ENCODE results near the gene LRRC14B.

LRRC14B gene

DNA sequence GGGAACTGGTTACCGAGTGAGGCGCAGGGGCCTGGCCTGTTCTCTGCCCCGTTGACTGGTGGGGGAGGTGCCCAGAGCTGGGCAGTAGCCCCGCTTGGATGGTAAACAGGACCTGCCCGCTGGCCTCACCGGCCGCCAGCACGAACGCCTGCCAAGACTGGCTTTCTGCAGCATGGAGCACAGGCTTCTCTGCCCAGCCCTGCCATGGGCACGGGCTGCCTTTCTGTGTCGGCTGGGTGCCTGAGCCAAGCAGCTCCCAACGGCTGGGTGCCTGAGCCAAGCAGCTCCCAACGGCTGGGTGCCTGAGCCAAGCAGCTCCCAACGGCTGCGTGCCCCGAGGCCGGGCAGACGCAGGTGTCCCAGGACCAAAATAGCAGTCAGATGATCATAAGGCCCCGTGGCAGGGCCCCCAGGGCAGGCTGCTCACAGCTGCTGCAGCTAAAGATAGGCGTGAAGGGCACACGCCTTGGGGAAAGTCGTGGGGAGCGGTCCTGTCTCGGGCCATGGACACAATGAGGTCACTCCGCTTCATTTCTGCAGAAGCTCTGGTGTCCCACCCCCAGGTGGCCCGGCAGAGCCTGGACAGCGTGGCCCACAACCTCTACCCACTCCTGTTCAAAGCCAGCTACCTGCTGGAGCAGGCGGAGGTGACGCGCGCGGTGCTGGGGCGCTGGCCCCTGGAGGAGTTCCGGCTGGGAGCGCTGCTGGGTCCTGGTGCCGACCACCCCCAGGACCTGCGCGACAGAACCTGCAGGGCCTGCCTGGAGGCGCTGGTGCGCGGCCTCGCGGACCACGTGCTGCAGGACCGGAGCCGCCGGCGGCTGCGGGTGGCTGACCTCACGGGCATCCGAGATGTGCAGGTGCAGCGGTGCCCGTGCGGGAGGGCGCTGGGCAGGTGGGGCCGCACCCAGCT is at the start of gene LRRC14B:
LRRC14B (plus strand) TSS at position 460 of the 913 bp plus-strand sequence; CDS start at position 504, 44 bp downstream.
- DNase-seq (ENCODE audit: low spot score): no peak

DNA sequence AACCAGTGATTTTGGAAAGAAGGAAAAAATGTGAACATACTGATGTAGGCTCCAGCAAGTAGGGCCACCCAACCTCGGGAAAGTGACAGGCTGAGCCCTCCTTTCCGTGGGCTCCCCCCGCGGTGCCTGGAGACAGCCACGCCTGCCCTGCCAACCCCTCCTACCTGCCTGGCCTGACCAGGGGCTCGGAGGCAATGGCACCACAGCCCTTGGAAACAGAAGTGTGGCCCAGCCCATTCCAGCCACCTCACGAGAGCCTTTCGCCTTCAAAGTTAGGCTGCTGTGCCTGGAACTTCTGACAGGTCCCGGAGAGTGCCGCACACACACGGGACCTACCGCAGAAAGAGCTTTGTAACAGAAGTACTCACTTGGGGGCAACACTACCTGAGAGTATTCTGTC is 49.5 kb upstream of the LRRC14B start:
- no peak for DNase-seq (ENCODE audit: low spot score)

DNA sequence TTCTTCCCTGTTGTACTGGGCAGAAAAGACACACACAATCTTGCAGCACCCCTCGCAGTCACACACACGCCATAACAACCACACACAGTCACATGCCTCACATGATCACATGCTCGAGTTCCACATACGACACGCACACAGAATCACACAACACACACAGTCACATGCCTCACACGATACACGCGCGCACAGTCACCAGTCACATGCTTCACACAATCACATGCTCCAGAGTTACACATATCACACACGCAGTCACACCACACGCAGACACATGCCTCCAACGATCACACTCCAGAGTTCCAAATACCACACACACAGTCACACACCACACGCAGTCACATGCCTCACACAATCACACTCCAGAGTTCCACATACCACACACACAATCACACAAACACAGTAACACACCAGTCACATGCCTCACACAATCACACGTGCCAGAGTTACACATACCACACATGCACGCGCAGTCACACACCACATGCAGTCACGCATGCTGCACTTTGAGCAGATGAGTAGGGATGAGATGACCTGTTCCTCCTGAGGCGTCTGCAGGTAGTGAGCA is 49.0 kb upstream of the LRRC14B start:
- no peak for DNase-seq (ENCODE audit: low spot score)

DNA sequence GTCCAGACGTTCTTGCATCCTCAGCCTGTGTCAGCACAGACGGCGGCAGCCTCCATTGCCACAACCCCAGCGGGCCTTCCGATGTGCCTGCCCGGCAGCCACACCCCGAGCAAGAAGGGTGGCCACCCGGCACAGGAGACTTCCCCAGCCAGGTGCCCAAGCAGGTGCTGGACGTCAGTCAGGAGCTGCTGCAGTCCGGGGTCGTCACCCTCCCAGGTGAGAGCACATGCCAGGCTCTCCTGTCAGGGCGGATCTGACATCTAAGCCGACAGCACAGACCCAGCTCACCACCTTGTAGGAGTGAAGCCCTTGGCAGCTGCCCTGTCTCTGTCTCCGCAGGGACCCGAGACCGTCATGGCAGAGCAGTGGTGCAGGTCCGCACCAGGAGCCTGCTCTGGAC is 48.3 kb upstream of the LRRC14B start:
- no peak for DNase-seq (ENCODE audit: low spot score)

DNA sequence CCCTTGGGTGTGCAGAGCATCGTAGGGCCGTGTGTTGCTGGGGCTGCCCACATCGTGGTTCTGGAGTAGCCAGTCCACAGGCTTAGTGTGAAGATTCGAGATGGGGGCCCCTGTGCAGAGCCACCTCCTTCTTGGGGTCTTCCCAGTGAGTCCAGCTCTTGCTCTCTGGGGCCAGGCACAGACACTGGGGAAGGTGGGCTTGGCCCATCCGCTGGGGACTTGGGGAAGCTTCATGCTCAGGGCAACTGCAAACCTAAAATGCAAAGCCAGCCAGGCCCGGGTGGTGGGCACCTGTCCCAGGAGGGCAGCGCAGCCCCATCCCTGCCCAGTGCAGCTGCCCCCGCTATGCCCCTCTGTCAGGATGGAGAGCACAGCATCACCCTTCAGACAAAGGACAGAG is 46.4 kb upstream of the LRRC14B start:
- DNase-seq (ENCODE audit: low spot score): no peak

DNA sequence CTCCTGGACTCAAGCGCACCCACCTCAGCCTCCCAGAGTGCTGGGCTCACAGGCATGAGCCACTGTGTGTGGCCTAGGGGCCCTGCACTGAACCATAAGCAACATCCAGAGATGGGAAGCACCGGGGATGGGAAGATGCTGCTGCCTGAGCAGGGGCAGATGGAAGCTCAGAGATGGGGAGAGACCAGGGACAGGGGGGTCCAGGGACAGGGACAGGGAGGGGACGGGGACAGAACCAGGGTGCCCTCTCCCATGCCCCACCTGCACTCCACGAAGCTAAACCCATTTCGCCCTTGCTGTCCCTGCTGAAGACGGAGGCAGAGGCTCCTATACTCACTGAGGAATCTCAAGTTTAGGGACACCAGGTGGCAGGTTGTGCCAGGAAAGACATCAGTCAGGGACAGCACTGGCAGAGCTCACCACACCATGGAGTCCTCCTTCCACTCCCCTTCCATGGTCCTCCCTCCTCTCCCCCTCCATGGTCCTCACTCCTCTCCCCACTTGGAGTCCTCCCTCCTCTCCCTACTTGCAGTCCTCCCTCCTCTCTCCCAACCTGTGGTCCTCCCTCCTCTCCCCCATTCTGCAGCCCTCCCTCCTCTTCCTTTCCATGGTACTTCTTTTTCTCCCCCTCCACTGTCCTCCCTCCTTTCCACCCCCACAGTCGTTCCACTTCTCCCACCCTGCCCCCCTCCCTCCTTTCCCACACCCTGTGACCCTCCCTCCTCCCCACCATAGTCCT is 45.5 kb upstream of the LRRC14B start:
- DNase-seq (ENCODE audit: low spot score): no peak

DNA sequence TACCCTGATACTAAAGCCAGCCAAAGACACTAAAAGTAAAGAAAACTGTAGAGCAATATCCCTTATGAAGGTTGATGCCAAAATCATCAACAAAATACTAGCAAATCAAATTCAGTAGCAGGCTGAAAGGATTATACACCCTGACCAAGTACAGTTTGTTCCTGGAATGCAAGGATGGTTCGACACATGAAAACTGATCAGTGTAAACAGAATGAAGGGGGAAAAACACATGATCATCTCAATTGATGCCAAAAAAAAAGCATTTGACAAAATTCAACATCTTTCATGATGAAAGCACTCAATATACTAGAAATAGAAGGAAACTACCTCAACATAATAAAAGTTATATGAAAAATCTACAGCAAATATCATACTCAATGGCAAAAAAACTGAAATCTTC is 43.5 kb upstream of the LRRC14B start:
- no peak for DNase-seq (ENCODE audit: low spot score)

DNA sequence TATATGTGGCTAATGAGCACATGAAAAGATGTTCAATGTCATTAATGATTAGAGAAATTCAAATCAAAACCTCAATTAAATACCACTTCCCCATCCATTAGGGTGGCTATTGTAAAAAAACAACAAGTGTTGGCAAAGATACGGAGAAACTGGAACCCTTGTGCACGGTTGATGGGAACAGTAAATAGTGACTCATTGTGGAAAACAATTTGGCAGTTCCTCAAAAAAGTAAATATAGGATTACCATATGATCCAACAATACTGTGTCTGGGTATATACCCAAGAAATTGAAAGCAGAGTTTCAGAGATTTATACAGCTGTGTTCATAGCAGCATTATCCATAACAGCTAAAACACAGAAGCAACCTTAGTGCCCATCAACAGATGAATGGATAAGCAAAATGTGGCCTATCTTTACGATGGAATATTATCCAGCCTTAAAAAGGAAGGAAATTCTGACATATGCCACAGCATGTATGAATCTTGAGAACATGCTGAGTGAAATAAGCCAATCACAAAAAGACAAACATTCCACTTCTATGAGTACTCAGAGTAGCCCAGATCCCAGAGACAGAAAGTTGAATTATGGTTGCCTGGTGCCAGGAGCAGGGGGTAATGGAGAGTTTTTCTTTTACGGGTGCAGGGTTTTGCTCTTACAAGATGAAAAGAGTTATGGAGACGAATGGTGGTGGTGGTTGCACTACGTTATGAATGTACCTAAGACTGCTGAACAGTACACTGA is 41.4 kb upstream of the LRRC14B start:
- no peak for DNase-seq (ENCODE audit: low spot score)

DNA sequence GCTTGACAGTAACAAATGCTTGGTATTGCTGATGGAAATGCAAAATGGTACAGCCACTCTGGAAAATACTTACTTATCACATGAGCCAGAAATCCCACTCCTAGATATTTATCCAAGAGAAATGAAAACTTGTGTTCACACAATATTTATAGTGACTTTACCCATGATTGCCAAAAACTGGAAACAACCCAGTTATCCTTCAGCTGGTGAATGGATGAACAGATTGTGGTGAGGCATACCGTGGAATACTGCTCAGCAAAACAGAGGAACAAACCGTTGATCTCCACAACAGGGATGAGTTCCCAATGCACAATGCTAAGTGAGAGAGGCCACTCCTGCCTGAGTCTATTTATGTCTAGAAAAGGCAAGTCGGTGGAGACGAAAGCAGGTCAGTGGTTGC is 40.5 kb upstream of the LRRC14B start:
- DNase-seq (ENCODE audit: low spot score): no peak

DNA sequence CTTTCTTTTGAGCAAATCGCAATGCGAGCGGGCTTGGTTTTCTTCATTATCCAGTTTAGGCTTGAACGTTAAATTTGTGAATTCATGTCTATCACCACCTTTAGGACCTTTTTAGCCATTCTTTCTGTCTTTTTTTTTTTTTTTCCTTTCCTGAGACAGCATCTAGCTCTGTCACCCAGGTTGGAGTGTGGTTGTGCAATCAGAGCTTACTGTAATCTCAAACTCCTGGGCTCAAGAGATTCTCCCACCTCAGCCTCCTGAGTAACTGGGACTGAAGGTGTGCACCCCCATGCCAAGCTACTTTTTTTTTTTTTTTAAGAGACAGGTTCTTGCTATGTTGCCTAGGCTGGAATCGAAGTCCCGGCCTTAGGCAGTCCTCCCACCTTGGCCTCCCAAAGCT is 39.2 kb upstream of the LRRC14B start:
- DNase-seq (ENCODE audit: low spot score): no peak

DNA sequence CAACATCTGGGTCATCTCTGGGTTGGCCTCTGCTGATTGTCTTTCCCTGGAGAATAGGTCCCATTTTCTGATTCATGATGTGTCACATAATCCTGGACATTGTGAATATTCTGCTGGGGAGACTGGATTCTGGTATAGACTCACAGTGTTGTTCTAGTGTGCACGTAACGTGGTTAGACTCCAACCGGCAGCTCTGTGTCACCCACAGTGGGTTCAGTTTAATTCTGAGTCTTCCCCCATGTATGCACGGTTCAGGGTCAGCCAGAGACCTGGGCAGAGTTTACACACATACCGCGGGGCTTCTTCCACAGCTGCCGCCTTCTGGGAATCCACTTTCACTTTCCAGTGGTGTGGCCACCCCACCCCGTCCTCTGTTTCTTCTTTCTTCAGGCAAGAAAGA is 38.0 kb upstream of the LRRC14B start:
- no peak for DNase-seq (ENCODE audit: low spot score)

DNA sequence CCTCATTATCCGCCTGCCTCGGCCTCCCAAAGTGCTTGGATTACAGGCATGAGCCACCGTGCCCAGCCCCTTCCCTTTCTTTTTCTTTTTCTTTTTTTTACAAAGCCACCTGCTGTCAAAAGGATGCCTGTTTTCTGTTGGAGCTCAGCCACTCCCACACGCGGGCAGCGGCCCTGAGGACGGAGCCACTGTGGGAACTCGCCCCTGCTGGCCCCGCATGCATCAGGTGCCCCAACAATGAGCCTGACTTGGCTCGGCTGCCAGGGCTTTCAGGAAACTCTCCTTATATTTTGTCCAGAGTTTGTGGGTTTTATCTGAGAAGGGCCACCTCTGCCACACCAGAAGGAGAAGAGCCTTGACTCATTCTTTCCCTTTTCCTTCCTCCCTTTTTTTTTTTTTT is 37.1 kb upstream of the LRRC14B start:
- no peak for DNase-seq (ENCODE audit: low spot score)

DNA sequence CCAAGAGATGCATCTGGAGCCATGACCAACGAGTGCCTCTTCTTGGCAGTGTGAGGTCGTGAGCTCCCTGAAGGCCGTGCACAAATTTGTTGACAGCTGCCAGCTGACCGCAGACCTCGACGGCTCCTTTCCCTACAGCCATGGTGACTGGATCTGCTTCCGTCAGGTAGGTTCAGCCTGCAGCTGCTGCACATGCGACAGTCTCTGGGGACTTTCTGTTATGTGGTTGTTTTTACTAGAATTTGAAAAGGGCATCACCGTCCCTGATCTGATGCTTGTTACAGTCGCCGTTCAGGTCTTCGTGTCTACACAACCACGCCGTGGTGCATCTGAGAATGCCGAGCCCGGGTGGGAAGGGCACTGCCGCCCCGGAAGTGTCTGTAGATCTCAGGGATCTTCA is 36.5 kb upstream of the LRRC14B start:
- no peak for DNase-seq (ENCODE audit: low spot score)

DNA sequence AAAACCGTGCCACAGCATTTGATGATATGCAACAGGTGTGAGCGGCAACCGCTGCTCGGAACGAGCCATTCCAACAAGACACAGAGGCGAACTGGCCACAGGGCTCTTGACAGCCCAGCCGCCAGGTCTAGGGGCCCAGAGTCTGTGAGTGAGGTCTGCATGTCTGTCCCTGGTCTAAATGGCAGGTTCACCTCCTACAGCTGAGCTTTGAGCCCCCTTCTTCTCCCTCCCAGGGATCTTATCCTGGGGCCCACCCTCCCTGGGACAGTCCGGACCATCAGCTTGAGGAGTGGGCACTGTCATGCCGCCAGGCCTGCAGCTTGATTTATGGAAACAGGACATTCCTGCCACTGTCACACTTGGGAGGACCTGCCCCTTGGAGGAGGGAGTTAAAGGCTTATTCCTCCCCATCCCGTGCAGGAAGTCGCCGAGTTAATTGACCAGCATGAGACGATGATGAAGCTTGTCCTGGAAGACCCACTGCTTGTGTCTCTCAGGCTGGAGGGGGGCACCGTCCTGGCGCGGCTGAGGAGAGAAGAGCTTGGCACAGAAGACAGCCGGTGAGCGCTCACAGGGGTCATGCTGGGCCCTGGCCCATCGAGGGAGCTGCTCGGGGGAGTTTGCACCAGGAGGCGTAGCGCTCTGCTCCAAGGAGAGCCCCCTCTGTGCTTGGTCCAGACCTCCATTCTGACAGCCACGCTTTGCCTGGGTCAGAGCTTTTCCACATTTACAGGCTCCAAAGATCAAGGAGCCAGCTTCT is 35.5 kb upstream of the LRRC14B start:
- no peak for DNase-seq (ENCODE audit: low spot score)

DNA sequence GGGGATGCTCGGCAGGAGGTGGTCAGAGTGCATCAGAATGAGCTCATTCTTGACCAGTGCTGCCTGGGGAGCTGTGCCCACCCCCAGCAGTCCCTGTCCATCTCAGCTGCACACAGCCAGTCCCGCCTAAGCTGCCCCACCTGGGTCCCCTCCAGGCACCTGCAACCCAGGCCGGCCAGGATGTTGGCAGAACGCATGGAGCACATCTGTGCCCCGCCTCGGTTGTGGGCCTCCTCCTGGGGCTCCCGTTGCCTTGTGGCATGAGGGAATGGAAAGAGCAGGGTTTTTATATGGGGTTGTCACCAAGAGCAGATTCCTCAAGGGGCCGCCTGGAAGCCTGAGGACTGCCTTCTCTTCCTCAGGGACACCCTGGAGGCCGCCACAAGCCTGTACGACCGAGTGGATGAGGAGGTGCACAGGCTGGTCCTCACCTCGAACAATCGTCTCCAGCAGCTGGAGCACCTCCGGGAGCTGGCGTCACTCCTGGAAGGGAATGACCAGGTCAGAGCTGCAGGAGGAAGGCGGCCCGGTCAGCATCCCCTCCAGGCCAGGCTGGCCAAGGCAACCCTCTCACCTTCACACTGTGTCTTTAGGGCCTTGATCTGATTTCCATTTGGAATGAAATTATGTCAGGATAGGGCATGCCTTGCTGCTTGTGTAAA is 34.8 kb upstream of the LRRC14B start:
- DNase-seq (ENCODE audit: low spot score): no peak

DNA sequence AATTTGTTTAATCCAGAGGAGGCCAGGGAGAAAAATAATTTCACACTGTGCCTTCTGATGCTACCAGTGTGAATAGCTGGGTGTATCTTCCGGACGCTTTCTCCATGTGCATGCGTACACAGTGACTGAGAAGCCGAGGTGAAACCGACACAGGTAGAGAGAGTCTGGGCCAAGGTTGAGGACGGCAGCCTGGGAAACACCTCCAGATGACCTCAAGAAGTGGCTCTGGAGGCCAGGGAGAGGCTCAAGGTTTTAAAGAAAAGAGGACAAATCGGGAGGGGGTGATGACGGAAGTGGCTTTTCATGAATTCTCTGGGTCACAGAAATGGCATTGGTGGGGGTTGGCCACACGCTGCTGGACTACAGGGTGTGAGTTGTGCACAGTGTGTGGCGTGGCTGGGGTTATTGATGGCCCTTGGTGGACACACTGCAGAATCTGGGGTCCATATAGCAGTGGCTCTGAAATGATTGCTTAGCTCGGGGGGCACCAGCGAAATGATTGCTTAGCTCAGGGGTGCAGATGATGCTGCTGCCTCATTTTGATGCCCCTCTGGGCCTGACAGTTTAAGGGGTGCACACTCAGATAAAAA is 34.1 kb upstream of the LRRC14B start:
- no peak for DNase-seq (ENCODE audit: low spot score)

DNA sequence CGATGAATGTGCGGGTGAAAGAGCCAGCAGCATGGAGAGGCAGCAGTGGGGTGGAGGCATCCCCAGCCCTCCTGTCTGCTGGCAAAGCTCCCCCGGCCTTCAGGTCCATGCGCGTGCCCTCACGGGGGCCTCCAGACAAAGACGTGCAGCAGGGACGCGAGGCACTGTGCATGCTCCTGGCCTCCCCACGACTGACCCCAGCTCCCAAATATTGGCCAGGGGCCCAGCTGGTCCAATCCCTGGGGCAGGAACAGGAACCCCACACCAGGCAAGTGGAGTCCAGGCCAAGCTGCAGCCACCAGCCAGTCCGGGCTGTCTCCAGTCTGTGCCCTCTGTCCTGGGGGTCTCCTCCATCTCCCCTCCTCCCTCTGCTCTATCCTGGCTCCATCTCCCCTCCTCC is 33.5 kb upstream of the LRRC14B start:
- no peak for DNase-seq (ENCODE audit: low spot score)

DNA sequence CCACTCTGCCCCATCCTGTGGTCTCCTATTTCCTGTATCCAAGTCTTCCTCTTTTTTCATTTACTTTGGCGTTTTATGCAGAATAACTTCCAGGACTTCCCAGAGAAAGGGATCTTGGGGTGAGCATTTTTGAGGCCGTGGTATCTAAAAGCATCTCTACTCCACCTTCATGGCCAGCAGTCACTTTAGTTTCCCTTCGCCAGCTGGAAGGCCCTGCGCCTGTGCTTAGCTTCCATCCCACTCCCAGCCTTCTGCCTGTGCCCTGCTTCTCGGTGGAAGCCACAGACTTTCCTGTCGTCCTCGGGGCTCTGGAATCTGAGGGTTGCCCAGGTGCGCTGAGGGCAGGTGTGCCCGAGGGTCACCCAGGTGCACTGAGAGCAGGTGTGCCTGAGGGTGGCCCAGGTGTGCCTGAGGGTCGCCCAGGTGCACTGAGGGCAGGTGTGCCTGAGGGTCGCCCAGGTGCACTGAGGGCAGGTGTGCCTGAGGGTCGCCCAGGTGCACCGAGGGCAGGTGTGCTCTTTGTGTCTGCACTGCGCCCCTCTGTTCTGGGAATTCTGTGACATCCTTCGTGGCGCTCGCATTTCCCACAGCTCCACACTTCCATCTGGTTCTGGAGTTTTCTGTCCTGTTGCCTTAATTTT is 32.4 kb upstream of the LRRC14B start:
- no peak for DNase-seq (ENCODE audit: low spot score)

DNA sequence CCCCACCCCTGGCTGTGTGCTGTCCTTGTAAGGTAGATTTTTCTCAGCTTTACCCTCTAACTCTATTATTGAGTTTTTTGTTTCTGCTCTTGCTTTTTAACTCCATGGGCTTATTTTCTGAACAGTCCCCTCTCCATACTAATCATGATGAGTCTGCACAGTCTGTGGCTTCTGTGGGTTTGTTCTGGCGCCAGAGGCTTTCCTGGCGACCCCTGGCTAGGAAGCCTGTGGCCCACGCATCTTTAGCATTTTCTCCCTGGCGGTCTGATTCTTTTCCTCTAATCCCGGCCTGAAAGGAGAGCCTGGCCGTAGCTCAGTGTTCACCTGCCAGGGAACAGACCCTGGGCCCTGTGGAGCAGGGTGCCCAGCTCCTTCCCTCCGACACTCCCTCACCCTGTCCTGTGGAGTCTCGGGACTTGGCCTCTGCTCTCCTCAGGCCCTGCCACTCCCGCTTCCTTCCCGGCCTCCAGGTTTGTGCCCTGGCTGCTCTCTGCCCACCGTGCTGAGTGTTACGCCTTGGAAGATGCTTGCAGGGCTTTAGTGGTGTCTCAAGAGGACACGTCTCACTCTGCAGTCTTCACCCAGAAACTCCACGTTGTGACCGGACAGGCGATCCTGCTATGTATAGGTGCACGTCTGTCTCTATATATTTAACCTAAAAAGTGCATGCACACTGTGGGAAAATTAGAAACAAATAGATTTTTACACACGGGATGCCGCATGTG is 31.7 kb upstream of the LRRC14B start:
- no peak for DNase-seq (ENCODE audit: low spot score)

DNA sequence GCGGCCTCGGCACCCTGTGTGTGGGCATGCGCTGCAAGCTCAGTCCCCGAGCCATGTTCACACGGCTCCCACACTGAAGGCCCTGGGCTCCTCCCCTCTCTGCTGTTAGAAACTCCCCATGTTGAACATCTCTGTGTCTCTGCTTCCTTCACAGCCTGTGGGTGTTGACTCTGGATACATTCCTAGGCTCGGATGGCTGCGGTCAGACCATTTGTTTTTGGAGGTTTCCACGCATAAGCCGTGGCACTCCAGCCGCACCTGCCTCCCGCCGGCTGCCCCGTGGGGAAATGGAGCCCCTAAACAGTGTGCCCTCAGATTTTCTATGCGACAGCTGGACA is 31.2 kb upstream of the LRRC14B start:
- DNase-seq (ENCODE audit: low spot score): no peak
